Suprapubic skin (tissue), 4 donors: ENCODE data around the gene C1orf74.

Experiments
- CTCF ChIP-seq, 2 donors: fragments of 200-600 bp in 1 of 2; fragments of 450-650 bp in 1 of 2; sonication (generic) in 1 of 2; IDR thresholded peaks; one replicate each; pipeline ENCODE4 v1.5.1; 2016 to 2019; ENCODE audit warnings: antibody characterized with exemption in 2 of 2, mild to moderate bottlenecking in 1 of 2, moderate library complexity in 1 of 2
- EP300 ChIP-seq: sonication (generic); formaldehyde crosslinking; IDR thresholded peaks from one replicate; pipeline ENCODE4 v1.6.1; 2017; ENCODE audit warnings: antibody characterized with exemption
- POLR2A ChIP-seq, 2 donors: fragments of 450-650 bp; IDR thresholded peaks; one replicate each; pipeline ENCODE4 v1.6.1; 2017; ENCODE audit warnings: antibody characterized with exemption in 2 of 2, mild to moderate bottlenecking in 2 of 2, moderate library complexity in 2 of 2
- POLR2AphosphoS5 ChIP-seq, 3 donors: sonication (generic); formaldehyde crosslinking; IDR thresholded peaks; one replicate each; pipeline ENCODE4 v1.6.1; 2017; ENCODE audit warnings: antibody characterized with exemption in 3 of 3

GRCh38 chr1:209830722-209831121, 46.4 kb upstream of the C1orf74 start:
- TF ChIP-seq POLR2A (IDR thresholded peaks at IDR 0.05) (no peak), CTCF (IDR thresholded peaks at IDR 0.05) (no peak), EP300 (no peak), POLR2AphosphoS5 (IDR thresholded peaks at IDR 0.05) (no peak)
